ENCODE data around the gene PCNP.

Gene PCNP

DNA sequence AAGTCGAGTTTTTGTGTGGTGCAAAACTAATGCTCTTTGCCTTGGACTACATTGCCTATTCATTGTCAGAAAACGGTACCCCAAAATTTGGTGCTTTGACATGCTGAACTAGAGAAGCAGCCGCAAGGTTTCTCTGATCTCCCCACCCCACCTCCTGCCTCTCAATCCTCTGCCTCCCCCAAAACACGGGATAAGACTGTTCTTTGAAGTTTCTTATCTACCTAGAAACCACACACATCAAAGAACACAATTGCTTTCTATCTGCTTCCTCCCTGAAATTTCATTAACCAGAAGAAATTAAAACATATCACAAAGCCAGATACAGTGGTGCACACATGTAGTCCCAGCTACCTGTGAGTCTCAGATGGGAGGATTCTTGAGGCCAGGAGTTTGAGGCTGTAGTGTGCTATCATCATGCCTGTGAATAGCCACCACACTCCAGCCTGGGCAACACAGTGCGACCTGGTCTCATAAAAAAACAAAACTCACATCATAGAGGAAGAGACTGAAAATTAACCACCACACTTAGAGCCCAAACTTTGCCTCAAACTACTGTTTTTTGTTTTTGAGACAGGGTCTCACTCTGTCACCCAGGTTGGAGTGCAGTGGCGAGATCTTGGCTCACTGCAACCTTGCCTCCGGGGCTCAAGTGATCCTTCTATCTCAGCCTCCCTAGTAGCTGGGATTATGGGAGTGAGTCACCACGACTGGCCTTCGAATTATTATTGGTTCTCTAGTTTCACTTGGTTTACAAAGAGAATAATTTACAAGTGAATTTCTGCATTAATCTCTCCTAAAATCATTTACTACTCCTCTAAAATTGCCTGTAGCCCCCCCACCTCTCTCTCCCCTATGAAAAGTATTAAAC lies 2.7 kb upstream of the PCNP start:
- TF ChIP-seq, protein P1, sequence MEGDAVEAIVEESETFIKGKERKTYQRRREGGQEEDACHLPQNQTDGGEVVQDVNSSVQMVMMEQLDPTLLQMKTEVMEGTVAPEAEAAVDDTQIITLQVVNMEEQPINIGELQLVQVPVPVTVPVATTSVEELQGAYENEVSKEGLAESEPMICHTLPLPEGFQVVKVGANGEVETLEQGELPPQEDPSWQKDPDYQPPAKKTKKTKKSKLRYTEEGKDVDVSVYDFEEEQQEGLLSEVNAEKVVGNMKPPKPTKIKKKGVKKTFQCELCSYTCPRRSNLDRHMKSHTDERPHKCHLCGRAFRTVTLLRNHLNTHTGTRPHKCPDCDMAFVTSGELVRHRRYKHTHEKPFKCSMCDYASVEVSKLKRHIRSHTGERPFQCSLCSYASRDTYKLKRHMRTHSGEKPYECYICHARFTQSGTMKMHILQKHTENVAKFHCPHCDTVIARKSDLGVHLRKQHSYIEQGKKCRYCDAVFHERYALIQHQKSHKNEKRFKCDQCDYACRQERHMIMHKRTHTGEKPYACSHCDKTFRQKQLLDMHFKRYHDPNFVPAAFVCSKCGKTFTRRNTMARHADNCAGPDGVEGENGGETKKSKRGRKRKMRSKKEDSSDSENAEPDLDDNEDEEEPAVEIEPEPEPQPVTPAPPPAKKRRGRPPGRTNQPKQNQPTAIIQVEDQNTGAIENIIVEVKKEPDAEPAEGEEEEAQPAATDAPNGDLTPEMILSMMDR (IDR thresholded peaks at IDR 0.05; ENCODE audit: low read depth, low read length, missing control alignments): no peak
- no peak overlapping the region for H3K4me3 ChIP-seq (ENCODE audit: low read depth, low read length)
- in situ Hi-C loops (cut with HindIII; ENCODE audit: low sequenced_read_pairs): no loop called here
- no peak for DNase-seq (ENCODE audit: low read depth)

DNA sequence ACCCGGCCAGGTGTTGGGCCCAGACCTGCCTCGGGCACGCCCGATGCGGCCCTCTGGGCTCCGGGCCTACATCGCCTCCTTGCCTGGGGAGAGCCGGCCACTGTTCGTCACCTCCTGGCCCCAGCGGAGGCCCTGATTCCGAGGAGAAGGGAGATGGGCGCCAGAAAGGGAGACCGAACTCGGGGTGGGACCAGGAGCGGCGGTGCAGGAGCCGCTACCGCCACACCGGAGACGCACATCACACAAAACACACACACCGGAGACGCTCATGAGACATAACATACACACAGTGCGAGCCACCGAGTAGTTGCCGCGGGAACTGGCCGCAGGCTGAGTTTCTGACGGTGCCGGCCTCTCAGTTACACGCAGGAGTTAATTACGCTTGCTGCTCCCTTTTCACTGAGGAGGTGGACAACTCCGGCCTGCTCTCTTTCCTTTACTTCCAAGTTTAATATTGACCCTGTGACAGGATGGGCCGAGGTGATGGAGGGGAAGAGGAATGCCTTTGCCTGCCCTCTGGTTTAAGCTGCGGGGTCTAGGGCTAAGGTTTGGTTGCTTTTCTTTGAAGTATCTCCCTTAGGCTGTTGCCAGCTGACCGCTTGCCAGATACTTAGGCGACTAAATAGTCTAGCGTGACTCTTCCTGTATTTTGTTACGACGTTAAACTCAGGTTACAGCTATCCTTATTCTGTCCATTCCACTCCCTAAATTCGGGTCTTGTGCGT lies 570 bp downstream of the PCNP start:
- H3K4me3 ChIP-seq (ENCODE audit: low read depth, low read length): peak overlapping the region; percentile 93
- DNase-seq (ENCODE audit: low read depth): peak; percentile 34
- TF ChIP-seq, protein P1 (IDR thresholded peaks at IDR 0.05; ENCODE audit: low read depth, low read length, missing control alignments): no peak
- in situ Hi-C loops (cut with HindIII; ENCODE audit: low sequenced_read_pairs): no loop called here

DNA sequence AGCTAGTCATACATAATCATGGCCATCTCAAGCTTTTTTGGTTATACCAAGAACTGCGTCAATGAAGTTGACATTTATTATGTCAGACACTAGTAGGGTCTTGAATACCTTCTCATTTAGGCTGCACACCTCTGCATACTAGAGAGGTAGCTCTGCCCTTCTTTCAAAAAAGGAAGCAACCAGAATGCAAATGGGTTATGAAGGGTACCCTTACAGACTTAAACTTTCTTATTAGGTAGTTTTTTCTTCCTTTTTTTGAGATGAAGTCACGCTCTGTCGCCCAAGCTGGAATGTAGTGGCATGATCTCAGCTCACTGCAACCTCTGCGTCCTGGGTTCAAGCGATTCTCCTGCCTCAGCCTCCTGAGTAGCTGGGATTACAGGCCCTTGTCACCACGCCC lies 3.3 kb downstream of the PCNP start:
- in situ Hi-C loops (cut with HindIII; ENCODE audit: low sequenced_read_pairs): no loop called here

DNA sequence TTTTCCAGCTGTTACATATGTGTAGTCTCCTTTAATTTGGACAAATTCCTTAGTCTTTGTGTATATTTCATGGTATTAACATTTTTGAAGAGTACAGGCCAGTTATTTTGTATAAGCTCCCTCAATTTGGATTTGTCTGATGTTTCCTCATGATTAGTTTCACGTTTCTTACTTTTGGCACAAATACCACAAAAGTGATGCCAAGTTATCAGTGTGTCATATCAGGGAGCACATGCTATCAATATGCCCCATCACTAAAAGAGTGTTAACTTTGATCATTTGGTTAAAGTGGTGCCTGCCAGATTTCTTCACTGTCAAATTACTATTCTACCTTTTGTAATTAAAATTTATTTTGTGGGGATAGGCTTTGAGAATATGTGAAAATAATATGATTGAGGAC lies 14.6 kb downstream of the PCNP start:
- in situ Hi-C loops (cut with HindIII; ENCODE audit: low sequenced_read_pairs): no loop called here
- DNase-seq (ENCODE audit: low read depth): no peak

More for the DNA sequence above, 3.3 kb downstream of the PCNP start:
- TF ChIP-seq, protein P1 (IDR thresholded peaks at IDR 0.05; ENCODE audit: low read depth, low read length, missing control alignments): no peak
- DNase-seq (ENCODE audit: low read depth): no peak
- no peak overlapping the region for H3K4me3 ChIP-seq (ENCODE audit: low read depth, low read length)

DNA sequence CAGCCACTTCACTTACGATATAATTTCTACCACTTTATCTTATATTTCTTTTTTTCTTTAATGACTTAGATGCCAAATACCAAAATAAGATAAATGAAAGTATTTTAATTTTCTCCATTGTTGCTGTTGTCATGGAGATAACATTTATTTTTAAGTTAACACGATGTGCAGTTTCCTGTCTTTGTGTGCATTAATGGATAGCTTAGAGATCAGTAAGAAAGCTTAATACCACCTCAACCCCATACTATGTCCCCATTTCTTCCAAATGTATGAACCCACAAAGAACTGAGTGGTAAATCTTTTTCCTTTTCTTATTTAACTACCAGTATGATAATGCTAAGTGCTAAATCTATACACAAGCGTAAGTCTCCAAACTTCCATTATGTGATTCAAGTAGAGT lies 17.1 kb downstream of the PCNP start:
- DNase-seq (ENCODE audit: low read depth): no peak
- no peak overlapping the region for H3K4me3 ChIP-seq (ENCODE audit: low read depth, low read length)
- in situ Hi-C loops (cut with HindIII; ENCODE audit: low sequenced_read_pairs): loop anchor here (5.0 kb wide), 1 partner anchor 81 kb away; no protein-coding TSS in a partner anchor
- TF ChIP-seq, protein P1 (IDR thresholded peaks at IDR 0.05; ENCODE audit: low read depth, low read length, missing control alignments): no peak

More for the DNA sequence above, 14.6 kb downstream of the PCNP start:
- no peak overlapping the region for H3K4me3 ChIP-seq (ENCODE audit: low read depth, low read length)
- TF ChIP-seq, protein P1 (IDR thresholded peaks at IDR 0.05; ENCODE audit: low read depth, low read length, missing control alignments): no peak

DNA sequence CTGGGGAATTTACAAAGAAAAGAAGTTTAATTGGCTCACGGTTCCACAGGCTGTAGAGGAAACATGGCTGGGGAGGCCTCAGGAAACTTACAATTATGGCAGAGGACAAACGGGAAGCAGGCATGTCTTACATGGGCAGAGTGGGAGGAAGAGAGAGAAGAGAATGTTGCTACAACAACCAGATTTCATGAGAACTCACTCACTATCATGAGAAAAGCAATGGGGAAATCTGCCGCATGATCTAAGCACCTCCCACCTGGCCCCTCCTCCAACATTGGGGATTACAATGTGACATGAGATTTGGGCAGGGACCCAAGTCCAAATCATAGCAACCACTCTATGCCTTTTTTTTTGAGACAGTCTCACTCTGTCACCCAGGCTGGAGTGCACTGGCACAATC lies 28.8 kb downstream of the PCNP start:
- in situ Hi-C loops (cut with HindIII; ENCODE audit: low sequenced_read_pairs): no loop called here
- no peak for DNase-seq (ENCODE audit: low read depth)
- no peak overlapping the region for H3K4me3 ChIP-seq (ENCODE audit: low read depth, low read length)
- TF ChIP-seq, protein P1 (IDR thresholded peaks at IDR 0.05; ENCODE audit: low read depth, low read length, missing control alignments): no peak
